ENCODE data around the gene ARAP3.

The ARAP3 gene

GRCh38 chr5:141665995-141666940, 15.8 kb downstream of the ARAP3 start:
- DNase-seq: no peak

- DNase-seq: peak; percentile 42 to 61 (median 53)
Measured at GRCh38 chr5:141664733-141665461, 17.1 kb downstream of the ARAP3 start.

GRCh38 chr5:141663506-141663905, 18.5 kb downstream of the ARAP3 start:
- no peak for DNase-seq

GRCh38 chr5:141662028-141662427, 20.0 kb downstream of the ARAP3 start:
- no peak for DNase-seq

GRCh38 chr5:141657937-141658545, 24.0 kb downstream of the ARAP3 start:
- DNase-seq: no peak

- DNase-seq: no peak
Measured at GRCh38 chr5:141657404-141657803, 24.6 kb downstream of the ARAP3 start.

GRCh38 chr5:141656396-141656795, 25.6 kb downstream of the ARAP3 start:
- DNase-seq: no peak

GRCh38 chr5:141655020-141655419, 27.0 kb downstream of the ARAP3 start:
- DNase-seq: no peak

GRCh38 chr5:141654298-141654697, 27.7 kb downstream of the ARAP3 start:
- no peak for DNase-seq

GRCh38 chr5:141651728-141652105, 30.3 kb downstream of the ARAP3 start:
- DNase-seq: no peak

- peak; percentile 51 to 72 (median 58) for DNase-seq
Measured at GRCh38 chr5:141650851-141651727, 30.9 kb downstream of the ARAP3 start, which contains the start of gene FCHSD1. FCHSD1 (minus strand) TSS chr5:141651418; CDS start chr5:141651368, 50 bp downstream.

GRCh38 chr5:141649972-141650371, 32.1 kb downstream of the ARAP3 start:
- DNase-seq: no peak

- DNase-seq: no peak
Measured at GRCh38 chr5:141649056-141649688, 32.9 kb downstream of the ARAP3 start.

GRCh38 chr5:141647851-141648250, 34.2 kb downstream of the ARAP3 start:
- DNase-seq: no peak

GRCh38 chr5:141647242-141647641, 34.8 kb downstream of the ARAP3 start:
- no peak for DNase-seq

GRCh38 chr5:141646026-141646425, 36.0 kb downstream of the ARAP3 start:
- no peak for DNase-seq

GRCh38 chr5:141641634-141642267, 40.3 kb downstream of the ARAP3 start:
- no peak for DNase-seq

- no peak for DNase-seq
Measured at GRCh38 chr5:141640698-141641097, 41.3 kb downstream of the ARAP3 start.

GRCh38 chr5:141640051-141640415, 42.0 kb downstream of the ARAP3 start:
- DNase-seq: no peak

- DNase-seq: no peak
Measured at GRCh38 chr5:141639357-141640050, 42.5 kb downstream of the ARAP3 start.

GRCh38 chr5:141638771-141639170, 43.3 kb downstream of the ARAP3 start:
- no peak for DNase-seq
